OCI-M2 (cell line): ENCODE results near the gene POU2AF2.
"Not testable (repeated sequence)": the region's sequence is repeated elsewhere in the genome, so short reads cannot be mapped to it uniquely, and the experiment has no call there.

Source experiments
- DNase-seq: peaks from one replicate; lab custom pipeline; 2025; ENCODE audit not compliant: unreplicated experiment; lab: John Stamatoyannopoulos, UW

POU2AF2 gene

GRCh38 chr11:111245425-111245824 lies at the start of gene POU2AF2:
Gene POU2AF2 (plus strand): TSS chr11:111245725. CDS start chr11:111245854, 129 bp downstream.
- no peak for DNase-seq

- DNase-seq, result no peak
Measured at GRCh38 chr11:111200010-111200534, 45.5 kb upstream of the POU2AF2 start.

- no peak for DNase-seq
Measured at GRCh38 chr11:111204211-111204610, 41.3 kb upstream of the POU2AF2 start.

GRCh38 chr11:111205632-111206385 lies 39.7 kb upstream of the POU2AF2 start:
- DNase-seq, result no peak

GRCh38 chr11:111206472-111206871 lies 39.1 kb upstream of the POU2AF2 start:
- DNase-seq, result no peak

- DNase-seq, result no peak
Measured at GRCh38 chr11:111207213-111207612, 38.3 kb upstream of the POU2AF2 start.

- no peak for DNase-seq
Measured at GRCh38 chr11:111209543-111210355, 35.8 kb upstream of the POU2AF2 start.

GRCh38 chr11:111213256-111213655 lies 32.3 kb upstream of the POU2AF2 start:
- DNase-seq, result no peak

GRCh38 chr11:111220721-111221120 lies 24.8 kb upstream of the POU2AF2 start:
- no peak for DNase-seq

GRCh38 chr11:111221208-111221607 lies 24.3 kb upstream of the POU2AF2 start:
- DNase-seq, result no peak

GRCh38 chr11:111221936-111222335 lies 23.6 kb upstream of the POU2AF2 start:
- DNase-seq, result not testable (repeated sequence)

- DNase-seq, result not testable (repeated sequence)
Measured at GRCh38 chr11:111222821-111223455, 22.6 kb upstream of the POU2AF2 start.

GRCh38 chr11:111225881-111226280 lies 19.6 kb upstream of the POU2AF2 start:
- DNase-seq, result no peak

GRCh38 chr11:111229604-111230003 lies 15.9 kb upstream of the POU2AF2 start:
- no peak for DNase-seq

- no peak for DNase-seq
Measured at GRCh38 chr11:111230122-111230465, 15.4 kb upstream of the POU2AF2 start.

GRCh38 chr11:111231836-111232235 lies 13.7 kb upstream of the POU2AF2 start:
- DNase-seq, result no peak

- DNase-seq, result no peak
Measured at GRCh38 chr11:111236383-111236782, 9.1 kb upstream of the POU2AF2 start.

GRCh38 chr11:111237926-111238325 lies 7.6 kb upstream of the POU2AF2 start:
- no peak for DNase-seq

GRCh38 chr11:111246956-111247355 lies 1.4 kb downstream of the POU2AF2 start:
- no peak for DNase-seq

GRCh38 chr11:111250936-111251335 lies 5.4 kb downstream of the POU2AF2 start:
- no peak for DNase-seq

- no peak for DNase-seq
Measured at GRCh38 chr11:111253131-111253530, 7.6 kb downstream of the POU2AF2 start.

- DNase-seq, result no peak
Measured at GRCh38 chr11:111253630-111254029, 8.1 kb downstream of the POU2AF2 start.
